Astrocyte (in vitro differentiated cells and primary cell): Measurements from ENCODE around the gene BRD4. TPM values are rescaled to one million over a fixed set of nuclear protein-coding genes. Genes with fewer than 3 reads are reported as not detected.

Experiments
- DNase-seq: peaks from one replicate; pipeline ENCODE4 v3.0.0-alpha.2; 2010; ENCODE audit warnings: low read depth
- FAIRE-seq: peaks from 2 replicates; lab custom pipeline; 2011; peaks lifted over from hg19 to GRCh38; lab: Jason Lieb, UNC
- H2AFZ ChIP-seq: 2 replicates; pipeline ENCODE4 v1.6.0; 2012; ENCODE audit warnings: low read depth, low read length, inconsistent platforms
- H3K27ac ChIP-seq: 2 replicates; pipeline ENCODE4 v1.5.1; 2011; ENCODE audit warnings: low read depth, low read length, inconsistent platforms
- H3K27me3 ChIP-seq: 2 replicates; pipeline ENCODE4 v1.6.0; 2011; ENCODE audit warnings: low read length, inconsistent platforms; ENCODE audit not compliant: insufficient read depth
- H3K36me3 ChIP-seq: 2 replicates; pipeline ENCODE4 v1.5.1; 2011; ENCODE audit warnings: low read length, inconsistent platforms; ENCODE audit not compliant: insufficient read depth
- H3K4me1 ChIP-seq: 2 replicates; pipeline ENCODE4 v1.5.1; 2011; ENCODE audit warnings: low read length, inconsistent platforms; ENCODE audit not compliant: insufficient read depth
- H3K4me2 ChIP-seq: 2 replicates; pipeline ENCODE4 v1.6.0; 2012; ENCODE audit warnings: low read length, inconsistent platforms
- H3K4me3 ChIP-seq: 2 replicates; pipeline ENCODE4 v1.5.1; 2011; ENCODE audit warnings: low read depth, mild to moderate bottlenecking, low read length, inconsistent platforms; ENCODE audit not compliant: insufficient read depth
- H3K79me2 ChIP-seq: 2 replicates; pipeline ENCODE4 v1.6.0; 2012; ENCODE audit warnings: mild to moderate bottlenecking, low read length, inconsistent platforms; ENCODE audit not compliant: insufficient read depth
- H3K9ac ChIP-seq: 2 replicates; pipeline ENCODE4 v1.6.0; 2012; ENCODE audit warnings: mild to moderate bottlenecking, low read length, inconsistent platforms
- H3K9me3 ChIP-seq: 2 replicates; pipeline ENCODE4 v1.5.1; 2012; ENCODE audit warnings: low read depth, mild to moderate bottlenecking, low read length, inconsistent platforms; ENCODE audit not compliant: insufficient read depth
- H4K20me1 ChIP-seq: 2 replicates; pipeline ENCODE4 v1.6.0; 2012; ENCODE audit warnings: low read length, inconsistent platforms; ENCODE audit not compliant: insufficient read depth
- H3K27ac Mint-ChIP-seq: one replicate; pipeline ENCODE4 v1.8.0; 2021; ENCODE audit warnings: mild to moderate bottlenecking, mixed read lengths; ENCODE audit not compliant: unreplicated experiment
- H3K27me3 Mint-ChIP-seq: one replicate; pipeline ENCODE4 v1.8.0; 2021; ENCODE audit warnings: low read depth, mixed read lengths; ENCODE audit not compliant: unreplicated experiment
- H3K36me3 Mint-ChIP-seq: one replicate; pipeline ENCODE4 v1.8.0; 2021; ENCODE audit warnings: low read depth, mixed read lengths; ENCODE audit not compliant: unreplicated experiment
- H3K4me1 Mint-ChIP-seq: one replicate; pipeline ENCODE4 v1.8.0; 2021; ENCODE audit warnings: low read depth, mixed read lengths; ENCODE audit not compliant: unreplicated experiment
- H3K4me3 Mint-ChIP-seq: one replicate; pipeline ENCODE4 v1.8.0; 2021; ENCODE audit warnings: mild to moderate bottlenecking, moderate library complexity, mixed read lengths; ENCODE audit not compliant: unreplicated experiment
- H3K9me3 Mint-ChIP-seq: one replicate; pipeline ENCODE4 v1.8.0; 2021; ENCODE audit warnings: mild to moderate bottlenecking, mixed read lengths; ENCODE audit not compliant: unreplicated experiment
- EZH2 ChIP-seq: IDR thresholded peaks from 2 replicates; pipeline ENCODE4 v1.6.1; 2012; ENCODE audit warnings: mild to moderate bottlenecking, low read length, inconsistent platforms; ENCODE audit not compliant: insufficient read depth
- total RNA-seq: library from RNA; stranded (reverse); gene quantifications from 2 replicates; pipeline ENCODE4 v1.2.1, GENCODE V29; 2021
- TF ChIP-seq, protein P1 (sequence below): IDR thresholded peaks from 2 replicates; pipeline ENCODE4 v1.5.1; 2011; ENCODE audit warnings: low read depth, mild to moderate bottlenecking, inconsistent platforms, low read length, moderate library complexity; ENCODE audit not compliant: insufficient read depth

The BRD4 gene
- total RNA-seq, 1 donor from 2014 or later: 128 TPM

DNA sequence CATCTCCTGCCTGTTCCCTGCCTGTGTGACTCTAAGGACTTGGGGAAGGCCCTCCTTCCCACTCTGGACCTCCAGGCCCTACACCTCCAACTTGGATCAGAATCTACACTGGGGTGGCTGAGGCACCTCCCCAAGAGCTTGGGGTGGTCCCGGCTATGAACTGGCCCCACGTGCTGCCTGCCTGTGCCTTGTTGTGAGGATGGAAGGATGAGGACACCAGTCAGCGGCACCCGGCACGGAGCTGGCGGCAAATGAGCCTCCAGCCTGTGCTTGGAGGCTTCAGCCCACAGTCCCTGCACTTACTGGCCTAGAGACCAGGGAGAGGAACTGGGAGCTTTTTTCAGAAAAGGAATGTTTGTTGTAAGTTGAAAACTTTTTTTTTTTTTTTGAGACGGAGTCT is 38.8 kb upstream of the BRD4 start:
- FAIRE-seq: no peak
- Histone ChIP-seq H3K79me2 (peaks cover 54% of the 10 kb centered on the region), H3K4me2 (no peak overlapping the region), H3K27me3 (no peaks in the 10 kb centered on the region), H3K9me3 (no peaks in the 10 kb centered on the region), H2AFZ (no peak overlapping the region), H3K9ac (no peak overlapping the region), H4K20me1 (peaks cover 56% of the 10 kb centered on the region), H3K27ac (no peak overlapping the region), H3K36me3 (peaks cover 26% of the 10 kb centered on the region), H3K4me3 (no peak overlapping the region), H3K4me1 (peaks cover 9% of the 10 kb centered on the region)
- no peak for DNase-seq
- no peak overlapping the region for H3K27ac Mint-ChIP-seq
- peaks cover 22% of the 10 kb centered on the region for H3K36me3 Mint-ChIP-seq
- no peak for TF ChIP-seq EZH2
- TF ChIP-seq, protein P1, sequence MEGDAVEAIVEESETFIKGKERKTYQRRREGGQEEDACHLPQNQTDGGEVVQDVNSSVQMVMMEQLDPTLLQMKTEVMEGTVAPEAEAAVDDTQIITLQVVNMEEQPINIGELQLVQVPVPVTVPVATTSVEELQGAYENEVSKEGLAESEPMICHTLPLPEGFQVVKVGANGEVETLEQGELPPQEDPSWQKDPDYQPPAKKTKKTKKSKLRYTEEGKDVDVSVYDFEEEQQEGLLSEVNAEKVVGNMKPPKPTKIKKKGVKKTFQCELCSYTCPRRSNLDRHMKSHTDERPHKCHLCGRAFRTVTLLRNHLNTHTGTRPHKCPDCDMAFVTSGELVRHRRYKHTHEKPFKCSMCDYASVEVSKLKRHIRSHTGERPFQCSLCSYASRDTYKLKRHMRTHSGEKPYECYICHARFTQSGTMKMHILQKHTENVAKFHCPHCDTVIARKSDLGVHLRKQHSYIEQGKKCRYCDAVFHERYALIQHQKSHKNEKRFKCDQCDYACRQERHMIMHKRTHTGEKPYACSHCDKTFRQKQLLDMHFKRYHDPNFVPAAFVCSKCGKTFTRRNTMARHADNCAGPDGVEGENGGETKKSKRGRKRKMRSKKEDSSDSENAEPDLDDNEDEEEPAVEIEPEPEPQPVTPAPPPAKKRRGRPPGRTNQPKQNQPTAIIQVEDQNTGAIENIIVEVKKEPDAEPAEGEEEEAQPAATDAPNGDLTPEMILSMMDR: no peak
- H3K4me3 Mint-ChIP-seq: no peak overlapping the region
- H3K27me3 Mint-ChIP-seq: no peaks in the 10 kb centered on the region
- peaks cover 6% of the 10 kb centered on the region for H3K4me1 Mint-ChIP-seq
- H3K9me3 Mint-ChIP-seq: no peaks in the 10 kb centered on the region

DNA sequence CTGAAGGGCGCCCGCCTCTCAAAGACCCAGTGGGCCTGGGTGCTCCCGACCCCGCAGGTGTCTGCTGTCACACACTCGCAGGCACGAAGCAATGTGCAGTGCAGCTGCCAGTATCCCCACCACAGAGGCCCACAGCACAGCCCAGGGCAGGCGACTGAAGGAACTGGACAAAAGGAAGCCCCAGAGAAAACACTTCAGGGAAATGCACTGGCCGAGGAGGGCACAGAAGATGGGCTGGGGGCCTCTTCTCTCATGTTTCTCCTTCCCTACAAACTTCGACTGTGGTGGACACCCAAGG is 37.2 kb upstream of the BRD4 start:
- FAIRE-seq (no peak), DNase-seq (no peak)
- Mint-ChIP-seq H3K36me3 (peaks cover 25% of the 10 kb centered on the region), H3K27ac (no peak overlapping the region), H3K27me3 (no peaks in the 10 kb centered on the region), H3K4me1 (peaks cover 2% of the 10 kb centered on the region), H3K9me3 (no peaks in the 10 kb centered on the region), H3K4me3 (no peak overlapping the region)
- H3K9me3 ChIP-seq: no peaks in the 10 kb centered on the region
- H3K36me3 ChIP-seq: peaks cover 29% of the 10 kb centered on the region
- no peak overlapping the region for H2AFZ ChIP-seq
- H3K79me2 ChIP-seq: peaks cover 47% of the 10 kb centered on the region
- no peak overlapping the region for H3K9ac ChIP-seq
- no peak overlapping the region for H3K4me3 ChIP-seq
- H3K27me3 ChIP-seq: no peaks in the 10 kb centered on the region
- TF ChIP-seq EZH2: no peak
- TF ChIP-seq, protein P1: no peak
- H3K27ac ChIP-seq: no peak overlapping the region
- H3K4me1 ChIP-seq: peaks cover 2% of the 10 kb centered on the region
- no peak overlapping the region for H3K4me2 ChIP-seq
- H4K20me1 ChIP-seq: peaks cover 53% of the 10 kb centered on the region

DNA sequence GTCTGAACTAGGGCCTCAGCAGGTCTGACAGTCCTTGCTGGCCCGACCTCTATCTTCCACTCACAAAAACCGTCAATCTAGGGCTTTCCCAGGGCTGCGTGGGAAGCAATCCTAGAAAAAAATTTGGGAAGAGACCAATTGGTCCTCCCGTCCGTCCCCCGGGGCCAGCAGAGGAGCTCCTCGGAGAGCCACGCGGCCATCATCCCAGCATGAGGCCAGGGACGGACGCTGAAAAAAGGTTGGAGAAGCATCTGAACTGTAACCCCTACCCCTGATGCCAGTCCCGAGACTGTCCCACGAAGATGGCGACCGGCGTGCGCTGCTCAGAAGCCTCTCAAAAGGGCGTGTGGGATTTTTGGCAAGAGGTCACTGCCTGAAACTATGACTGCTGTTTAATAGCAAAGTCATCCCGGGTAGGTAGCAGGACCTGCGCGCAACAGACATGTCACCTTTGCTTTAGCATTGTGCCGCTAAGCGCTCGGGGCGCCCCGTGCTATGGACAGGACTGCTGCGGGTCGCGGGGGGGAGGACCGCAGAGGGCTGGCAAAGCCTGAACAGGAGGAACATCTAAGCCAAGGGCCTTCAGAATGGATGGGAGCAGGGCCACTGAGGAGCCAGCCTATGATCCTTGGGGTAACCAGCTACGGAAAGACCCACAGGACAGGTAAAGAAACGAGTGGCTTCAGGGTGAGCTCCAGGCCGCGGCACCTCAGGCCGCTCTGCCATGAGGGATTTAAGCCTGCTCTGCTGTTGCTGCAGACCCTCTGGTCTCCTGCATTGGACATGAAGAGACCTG is 36.7 kb upstream of the BRD4 start:
- no peak overlapping the region for H2AFZ ChIP-seq
- peaks cover 42% of the 10 kb centered on the region for H3K79me2 ChIP-seq
- no peak overlapping the region for H3K4me3 Mint-ChIP-seq
- TF ChIP-seq, protein P1: no peak
- no peak for DNase-seq
- no peak overlapping the region for H3K27ac Mint-ChIP-seq
- H3K9ac ChIP-seq: no peak overlapping the region
- H3K4me1 Mint-ChIP-seq: peaks cover 2% of the 10 kb centered on the region
- no peaks in the 10 kb centered on the region for H3K9me3 ChIP-seq
- H4K20me1 ChIP-seq: peaks cover 48% of the 10 kb centered on the region
- no peak overlapping the region for H3K4me2 ChIP-seq
- FAIRE-seq: no peak
- H3K4me3 ChIP-seq: no peak overlapping the region
- H3K27me3 Mint-ChIP-seq: no peaks in the 10 kb centered on the region
- H3K27me3 ChIP-seq: no peaks in the 10 kb centered on the region
- no peaks in the 10 kb centered on the region for H3K4me1 ChIP-seq
- H3K36me3 ChIP-seq: peaks cover 29% of the 10 kb centered on the region
- no peaks in the 10 kb centered on the region for H3K9me3 Mint-ChIP-seq
- peaks cover 25% of the 10 kb centered on the region for H3K36me3 Mint-ChIP-seq
- no peak overlapping the region for H3K27ac ChIP-seq
